ENCODE measurements around the gene NADK. TPM values are rescaled to one million over a fixed set of nuclear protein-coding genes. Genes with fewer than 3 reads are reported as not detected.

The NADK gene
- total and polyA plus RNA-seq, 2 of the 13 experiments (the other 11 are each of a cell fraction or from before 2014, with no cell fraction given), result 56.6 to 60.1 TPM

DNA sequence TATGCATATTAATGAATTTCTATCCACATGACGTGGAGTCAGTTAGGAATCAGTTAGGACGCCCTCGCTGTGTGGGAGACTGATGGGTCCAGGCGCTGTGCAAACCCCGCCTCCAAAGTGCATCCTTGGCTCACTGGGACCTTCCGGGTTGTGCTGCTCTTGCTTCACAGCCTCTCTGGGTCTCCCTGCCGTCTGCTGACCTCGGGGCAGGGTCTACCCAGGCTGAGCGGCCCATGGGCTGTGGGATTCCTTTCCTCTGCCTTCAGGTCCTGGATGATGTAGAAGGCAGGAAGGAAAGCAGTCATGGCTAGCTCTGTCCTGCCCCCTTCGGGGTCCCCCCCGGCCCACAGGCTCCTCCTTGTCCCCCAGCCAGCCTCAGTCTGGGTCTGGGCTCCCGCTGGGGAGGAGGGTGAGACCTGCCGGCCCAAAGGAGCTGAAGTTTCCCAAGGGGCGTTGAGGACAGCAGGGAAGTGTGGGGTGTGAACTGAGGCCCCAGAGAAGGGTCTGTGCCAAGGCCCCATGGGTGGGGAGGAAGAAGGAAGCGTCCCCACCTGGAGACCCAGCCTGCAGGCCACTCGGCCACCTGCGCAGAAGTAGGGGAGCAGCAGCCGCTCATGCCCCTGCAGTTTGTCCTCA, 29.5 kb downstream of the NADK start (continued):
- TF ChIP-seq ZBTB33 (CRISPR knock-in tag; IDR thresholded peaks at IDR 0.05) (no peak), NFIC (IDR thresholded peaks at IDR 0.05; ENCODE audit: low read length) (no peak), POGK (CRISPR knock-in tag; conservative IDR thresholded peaks at IDR 0.05) (no peak), BRD4 (CRISPR knock-in tag; IDR thresholded peaks at IDR 0.05) (no peak), PAWR (CRISPR knock-in tag; IDR thresholded peaks at IDR 0.05; ENCODE audit: borderline replicate concordance) (no peak), RORA (CRISPR knock-in tag; IDR thresholded peaks at IDR 0.05) (no peak), ZNF446 (CRISPR knock-in tag; IDR thresholded peaks at IDR 0.05) (no peak), MIER3 (CRISPR knock-in tag; IDR thresholded peaks at IDR 0.05; ENCODE audit: borderline replicate concordance) (no peak), ZNF652 (CRISPR knock-in tag; IDR thresholded peaks at IDR 0.05; ENCODE audit: borderline replicate concordance, low read depth) (no peak), ZSCAN20 (CRISPR knock-in tag; IDR thresholded peaks at IDR 0.05; ENCODE audit: borderline replicate concordance) (no peak), ZNF431 (CRISPR knock-in tag; IDR thresholded peaks at IDR 0.05; ENCODE audit: borderline replicate concordance, low read depth) (no peak), TBX3 (IDR thresholded peaks at IDR 0.05; ENCODE audit: borderline replicate concordance) (no peak), HDAC2 (CRISPR knock-in tag; IDR thresholded peaks at IDR 0.05) (no peak), ZNF639 (CRISPR knock-in tag; conservative IDR thresholded peaks at IDR 0.05) (no peak), ZNF256 (CRISPR knock-in tag; conservative IDR thresholded peaks at IDR 0.05) (no peak), SALL1 (CRISPR knock-in tag; IDR thresholded peaks at IDR 0.05) (peak; percentile 37; the same call in 1 of the 2 replicates), ZNF30 (CRISPR knock-in tag; IDR thresholded peaks at IDR 0.05) (no peak), KDM5B (CRISPR knock-in tag; IDR thresholded peaks at IDR 0.05; ENCODE audit: borderline replicate concordance) (no peak)
- TF ChIP-seq, protein P1, sequence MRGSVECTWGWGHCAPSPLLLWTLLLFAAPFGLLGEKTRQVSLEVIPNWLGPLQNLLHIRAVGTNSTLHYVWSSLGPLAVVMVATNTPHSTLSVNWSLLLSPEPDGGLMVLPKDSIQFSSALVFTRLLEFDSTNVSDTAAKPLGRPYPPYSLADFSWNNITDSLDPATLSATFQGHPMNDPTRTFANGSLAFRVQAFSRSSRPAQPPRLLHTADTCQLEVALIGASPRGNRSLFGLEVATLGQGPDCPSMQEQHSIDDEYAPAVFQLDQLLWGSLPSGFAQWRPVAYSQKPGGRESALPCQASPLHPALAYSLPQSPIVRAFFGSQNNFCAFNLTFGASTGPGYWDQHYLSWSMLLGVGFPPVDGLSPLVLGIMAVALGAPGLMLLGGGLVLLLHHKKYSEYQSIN (CRISPR knock-in tag; IDR thresholded peaks at IDR 0.05; ENCODE audit: borderline replicate concordance), result no peak
- TF ChIP-seq, protein P2, sequence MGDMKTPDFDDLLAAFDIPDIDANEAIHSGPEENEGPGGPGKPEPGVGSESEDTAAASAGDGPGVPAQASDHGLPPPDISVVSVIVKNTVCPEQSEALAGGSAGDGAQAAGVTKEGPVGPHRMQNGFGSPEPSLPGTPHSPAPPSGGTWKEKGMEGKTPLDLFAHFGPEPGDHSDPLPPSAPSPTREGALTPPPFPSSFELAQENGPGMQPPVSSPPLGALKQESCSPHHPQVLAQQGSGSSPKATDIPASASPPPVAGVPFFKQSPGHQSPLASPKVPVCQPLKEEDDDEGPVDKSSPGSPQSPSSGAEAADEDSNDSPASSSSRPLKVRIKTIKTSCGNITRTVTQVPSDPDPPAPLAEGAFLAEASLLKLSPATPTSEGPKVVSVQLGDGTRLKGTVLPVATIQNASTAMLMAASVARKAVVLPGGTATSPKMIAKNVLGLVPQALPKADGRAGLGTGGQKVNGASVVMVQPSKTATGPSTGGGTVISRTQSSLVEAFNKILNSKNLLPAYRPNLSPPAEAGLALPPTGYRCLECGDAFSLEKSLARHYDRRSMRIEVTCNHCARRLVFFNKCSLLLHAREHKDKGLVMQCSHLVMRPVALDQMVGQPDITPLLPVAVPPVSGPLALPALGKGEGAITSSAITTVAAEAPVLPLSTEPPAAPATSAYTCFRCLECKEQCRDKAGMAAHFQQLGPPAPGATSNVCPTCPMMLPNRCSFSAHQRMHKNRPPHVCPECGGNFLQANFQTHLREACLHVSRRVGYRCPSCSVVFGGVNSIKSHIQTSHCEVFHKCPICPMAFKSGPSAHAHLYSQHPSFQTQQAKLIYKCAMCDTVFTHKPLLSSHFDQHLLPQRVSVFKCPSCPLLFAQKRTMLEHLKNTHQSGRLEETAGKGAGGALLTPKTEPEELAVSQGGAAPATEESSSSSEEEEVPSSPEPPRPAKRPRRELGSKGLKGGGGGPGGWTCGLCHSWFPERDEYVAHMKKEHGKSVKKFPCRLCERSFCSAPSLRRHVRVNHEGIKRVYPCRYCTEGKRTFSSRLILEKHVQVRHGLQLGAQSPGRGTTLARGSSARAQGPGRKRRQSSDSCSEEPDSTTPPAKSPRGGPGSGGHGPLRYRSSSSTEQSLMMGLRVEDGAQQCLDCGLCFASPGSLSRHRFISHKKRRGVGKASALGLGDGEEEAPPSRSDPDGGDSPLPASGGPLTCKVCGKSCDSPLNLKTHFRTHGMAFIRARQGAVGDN (CRISPR knock-in tag; IDR thresholded peaks at IDR 0.05), result peak; percentile 82

All from HepG2 (cell line).